Measurements from ENCODE around the gene ATXN1L.

The ATXN1L gene

GRCh38 chr16:71834291-71834690, 11.5 kb upstream of the ATXN1L start:
- Histone ChIP-seq H3K36me3 (no peaks in the 10 kb centered on the region), H3K9me3 (ENCODE audit: severe bottlenecking) (no peaks in the 10 kb centered on the region), H3K27me3 (ENCODE audit: insufficient read depth, low read depth, severe bottlenecking) (no peaks in the 10 kb centered on the region), H3K27ac (no peak overlapping the region), H3K4me3 (ENCODE audit: low read depth, low read length) (no peak overlapping the region)
- no peak for DNase-seq
- TF ChIP-seq, protein P1, sequence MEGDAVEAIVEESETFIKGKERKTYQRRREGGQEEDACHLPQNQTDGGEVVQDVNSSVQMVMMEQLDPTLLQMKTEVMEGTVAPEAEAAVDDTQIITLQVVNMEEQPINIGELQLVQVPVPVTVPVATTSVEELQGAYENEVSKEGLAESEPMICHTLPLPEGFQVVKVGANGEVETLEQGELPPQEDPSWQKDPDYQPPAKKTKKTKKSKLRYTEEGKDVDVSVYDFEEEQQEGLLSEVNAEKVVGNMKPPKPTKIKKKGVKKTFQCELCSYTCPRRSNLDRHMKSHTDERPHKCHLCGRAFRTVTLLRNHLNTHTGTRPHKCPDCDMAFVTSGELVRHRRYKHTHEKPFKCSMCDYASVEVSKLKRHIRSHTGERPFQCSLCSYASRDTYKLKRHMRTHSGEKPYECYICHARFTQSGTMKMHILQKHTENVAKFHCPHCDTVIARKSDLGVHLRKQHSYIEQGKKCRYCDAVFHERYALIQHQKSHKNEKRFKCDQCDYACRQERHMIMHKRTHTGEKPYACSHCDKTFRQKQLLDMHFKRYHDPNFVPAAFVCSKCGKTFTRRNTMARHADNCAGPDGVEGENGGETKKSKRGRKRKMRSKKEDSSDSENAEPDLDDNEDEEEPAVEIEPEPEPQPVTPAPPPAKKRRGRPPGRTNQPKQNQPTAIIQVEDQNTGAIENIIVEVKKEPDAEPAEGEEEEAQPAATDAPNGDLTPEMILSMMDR (IDR thresholded peaks at IDR 0.05; ENCODE audit: low read depth, low read length) = no peak

GRCh38 chr16:71837150-71837549, 8.6 kb upstream of the ATXN1L start:
- Histone ChIP-seq H3K27ac (no peak overlapping the region), H3K36me3 (no peaks in the 10 kb centered on the region), H3K4me3 (ENCODE audit: low read depth, low read length) (no peak overlapping the region), H3K27me3 (ENCODE audit: insufficient read depth, low read depth, severe bottlenecking) (no peaks in the 10 kb centered on the region), H3K9me3 (ENCODE audit: severe bottlenecking) (no peaks in the 10 kb centered on the region)
- no peak for DNase-seq
- TF ChIP-seq, protein P1 (IDR thresholded peaks at IDR 0.05; ENCODE audit: low read depth, low read length) = no peak

GRCh38 chr16:71840052-71840451, 5.7 kb upstream of the ATXN1L start:
- Histone ChIP-seq H3K9me3 (ENCODE audit: severe bottlenecking) (no peaks in the 10 kb centered on the region), H3K27me3 (ENCODE audit: insufficient read depth, low read depth, severe bottlenecking) (no peaks in the 10 kb centered on the region), H3K36me3 (no peaks in the 10 kb centered on the region), H3K4me3 (ENCODE audit: low read depth, low read length) (no peak overlapping the region), H3K27ac (no peak overlapping the region)
- TF ChIP-seq, protein P1 (IDR thresholded peaks at IDR 0.05; ENCODE audit: low read depth, low read length) = no peak
- DNase-seq = no peak

- Histone ChIP-seq H3K9me3 (ENCODE audit: severe bottlenecking) (no peaks in the 10 kb centered on the region), H3K36me3 (peaks cover 10% of the 10 kb centered on the region), H3K4me3 (ENCODE audit: low read depth, low read length) (no peak overlapping the region), H3K27me3 (ENCODE audit: insufficient read depth, low read depth, severe bottlenecking) (no peaks in the 10 kb centered on the region), H3K27ac (no peak overlapping the region)
- TF ChIP-seq, protein P1 (IDR thresholded peaks at IDR 0.05; ENCODE audit: low read depth, low read length) = no peak
- DNase-seq = no peak
Measured at GRCh38 chr16:71843572-71843971, 2.2 kb upstream of the ATXN1L start.

DNA sequence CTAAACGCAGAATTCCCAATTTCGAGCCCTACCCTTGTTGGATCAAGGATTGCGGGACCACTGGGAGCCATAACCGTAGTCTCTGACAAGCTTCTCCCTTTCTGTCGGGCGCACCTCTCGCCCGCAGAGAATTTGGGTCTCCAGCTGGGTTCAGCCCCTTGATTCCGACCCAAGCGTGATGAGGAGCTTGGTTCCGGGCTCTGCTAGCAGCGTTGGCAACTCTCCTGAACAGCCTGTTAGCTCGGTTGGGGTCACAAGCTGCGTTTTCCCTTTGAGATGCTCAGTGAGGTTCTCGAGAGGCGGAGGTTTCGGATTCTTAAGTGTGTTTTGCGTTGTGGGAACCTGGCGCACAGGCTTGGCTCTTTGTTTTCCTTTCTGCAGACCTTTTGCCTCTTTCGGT, 655 bp downstream of the ATXN1L start:
- H3K27ac ChIP-seq = peak overlapping the region; percentile 79; the same call in 1 of the 2 replicates
- no peak for DNase-seq

GRCh38 chr16:71847096-71847495, 1.3 kb downstream of the ATXN1L start:
- Histone ChIP-seq H3K36me3 (peaks cover 35% of the 10 kb centered on the region), H3K27me3 (ENCODE audit: insufficient read depth, low read depth, severe bottlenecking) (no peaks in the 10 kb centered on the region), H3K4me3 (ENCODE audit: low read depth, low read length) (peak overlapping the region; percentile 88), H3K27ac (no peak overlapping the region), H3K9me3 (ENCODE audit: severe bottlenecking) (no peaks in the 10 kb centered on the region)
- DNase-seq = no peak
- TF ChIP-seq, protein P1 (IDR thresholded peaks at IDR 0.05; ENCODE audit: low read depth, low read length) = no peak

More for the DNA sequence above, 655 bp downstream of the ATXN1L start:
- peak overlapping the region; percentile 88 for H3K4me3 ChIP-seq (ENCODE audit: low read depth, low read length)
- TF ChIP-seq, protein P1 (IDR thresholded peaks at IDR 0.05; ENCODE audit: low read depth, low read length) = no peak
- no peaks in the 10 kb centered on the region for H3K9me3 ChIP-seq (ENCODE audit: severe bottlenecking)
- H3K36me3 ChIP-seq = peaks cover 35% of the 10 kb centered on the region
- no peaks in the 10 kb centered on the region for H3K27me3 ChIP-seq (ENCODE audit: insufficient read depth, low read depth, severe bottlenecking)
